ENCODE results near the gene MON2.
A peak's percentile ranks its signal among the peaks of the same experiment; 100 is the strongest.

MON2 gene

GRCh38 chr12:62622177-62622576, 155.6 kb downstream of the MON2 start:
- H3K36me3 ChIP-seq (ENCODE audit: control insufficient read depth, low read depth, low read length) = no peaks in the 10 kb centered on the region
- H3K4me1 ChIP-seq (ENCODE audit: control insufficient read depth, low read depth, low read length) = peaks cover 11% of the 10 kb centered on the region
- H3K9me3 ChIP-seq (ENCODE audit: control insufficient read depth, low read depth, low read length) = no peaks in the 10 kb centered on the region
- H3K27ac ChIP-seq (ENCODE audit: low read length) = no peak overlapping the region
- H3K9ac ChIP-seq (ENCODE audit: low read length) = no peak overlapping the region
- H3K4me3 ChIP-seq (ENCODE audit: low read length) = no peak overlapping the region
- H3K27me3 ChIP-seq (ENCODE audit: control insufficient read depth, insufficient read depth, low read length) = no peaks in the 10 kb centered on the region

- Histone ChIP-seq H3K36me3 (ENCODE audit: control insufficient read depth, low read depth, low read length) (no peaks in the 10 kb centered on the region), H3K9me3 (ENCODE audit: control insufficient read depth, low read depth, low read length) (no peaks in the 10 kb centered on the region), H3K9ac (ENCODE audit: low read length) (no peak overlapping the region), H3K27me3 (ENCODE audit: control insufficient read depth, insufficient read depth, low read length) (peaks cover 9% of the 10 kb centered on the region), H3K4me3 (ENCODE audit: low read length) (no peak overlapping the region), H3K4me1 (ENCODE audit: control insufficient read depth, low read depth, low read length) (peaks cover 27% of the 10 kb centered on the region), H3K27ac (ENCODE audit: low read length) (no peak overlapping the region)
These were observed 158.6 kb downstream of the MON2 start for GRCh38 chr12:62625228-62625627.

DNA sequence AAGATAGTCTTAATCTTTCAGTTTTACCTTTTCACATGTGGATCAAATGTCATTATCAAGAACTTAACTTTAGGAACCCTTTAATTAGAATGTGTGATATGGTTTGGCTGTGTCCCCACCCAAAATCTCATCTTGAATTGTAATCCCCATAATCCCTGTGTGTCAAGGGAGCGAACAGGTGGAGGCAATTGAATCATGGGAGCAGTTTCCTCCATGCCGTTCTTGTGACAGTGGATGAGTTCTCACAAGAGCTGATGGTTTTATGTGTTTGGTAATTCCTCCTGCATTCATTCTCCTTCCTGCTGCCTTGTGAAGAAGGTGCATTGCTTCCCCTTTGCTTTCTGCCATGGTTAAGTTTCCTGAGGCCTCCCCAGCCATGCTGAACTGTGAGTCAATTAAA, 160.6 kb downstream of the MON2 start:
- Histone ChIP-seq H3K4me1 (ENCODE audit: control insufficient read depth, low read depth, low read length) (peaks cover 33% of the 10 kb centered on the region), H3K4me3 (ENCODE audit: low read length) (no peak overlapping the region), H3K9ac (ENCODE audit: low read length) (no peak overlapping the region), H3K9me3 (ENCODE audit: control insufficient read depth, low read depth, low read length) (no peaks in the 10 kb centered on the region), H3K36me3 (ENCODE audit: control insufficient read depth, low read depth, low read length) (no peaks in the 10 kb centered on the region), H3K27me3 (ENCODE audit: control insufficient read depth, insufficient read depth, low read length) (peaks cover 29% of the 10 kb centered on the region), H3K27ac (ENCODE audit: low read length) (no peak overlapping the region)

- H3K4me3 ChIP-seq (ENCODE audit: low read length) = peak overlapping the region; percentile 2
- peaks cover 51% of the 10 kb centered on the region for H3K27me3 ChIP-seq (ENCODE audit: control insufficient read depth, insufficient read depth, low read length)
- H3K9me3 ChIP-seq (ENCODE audit: control insufficient read depth, low read depth, low read length) = no peaks in the 10 kb centered on the region
- H3K27ac ChIP-seq (ENCODE audit: low read length) = no peak overlapping the region
- no peaks in the 10 kb centered on the region for H3K36me3 ChIP-seq (ENCODE audit: control insufficient read depth, low read depth, low read length)
- peaks cover 40% of the 10 kb centered on the region for H3K4me1 ChIP-seq (ENCODE audit: control insufficient read depth, low read depth, low read length)
- H3K9ac ChIP-seq (ENCODE audit: low read length) = no peak overlapping the region
These were observed 162.8 kb downstream of the MON2 start for GRCh38 chr12:62629413-62629812.

DNA sequence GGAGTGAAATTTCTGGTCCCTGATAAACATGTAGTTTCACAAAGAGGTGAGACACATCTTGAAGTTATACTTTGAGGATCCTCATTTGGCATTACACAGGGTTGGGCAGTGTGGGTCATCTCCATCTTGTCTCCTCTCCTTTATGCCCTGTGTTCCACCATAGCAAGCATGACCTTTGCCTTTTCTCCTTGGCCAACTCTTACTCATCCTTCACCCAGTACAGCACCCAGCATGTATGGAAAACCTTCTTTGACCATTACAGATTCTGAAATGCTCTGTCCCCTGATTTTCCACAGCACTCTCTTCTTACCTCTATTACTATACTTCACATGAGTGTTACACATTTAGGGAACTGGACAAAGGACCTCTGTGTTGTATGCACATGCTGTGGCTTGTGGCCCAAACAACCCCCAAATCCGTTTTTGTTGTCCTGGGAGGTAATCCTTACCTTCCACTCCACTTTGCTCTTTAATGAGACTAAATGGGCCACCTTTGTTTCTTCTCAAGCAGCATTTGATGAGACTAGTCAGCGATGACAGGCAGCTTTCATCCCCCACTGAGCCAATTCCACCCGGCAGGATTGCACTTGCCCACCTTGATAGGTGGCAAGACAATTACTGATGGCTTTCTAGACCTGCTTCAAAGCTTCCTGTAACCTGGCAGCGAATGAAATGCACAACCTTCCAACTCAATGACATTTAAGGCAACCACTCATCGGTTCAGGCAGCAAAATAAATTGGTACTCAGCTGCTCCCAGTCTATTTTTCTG, 163.5 kb downstream of the MON2 start:
- H3K4me3 ChIP-seq (ENCODE audit: low read length) = peak overlapping the region; percentile 2
- H3K4me1 ChIP-seq (ENCODE audit: control insufficient read depth, low read depth, low read length) = peaks cover 40% of the 10 kb centered on the region
- no peak overlapping the region for H3K27ac ChIP-seq (ENCODE audit: low read length)
- no peak overlapping the region for H3K9ac ChIP-seq (ENCODE audit: low read length)
- no peaks in the 10 kb centered on the region for H3K36me3 ChIP-seq (ENCODE audit: control insufficient read depth, low read depth, low read length)
- peaks cover 53% of the 10 kb centered on the region for H3K27me3 ChIP-seq (ENCODE audit: control insufficient read depth, insufficient read depth, low read length)
- no peaks in the 10 kb centered on the region for H3K9me3 ChIP-seq (ENCODE audit: control insufficient read depth, low read depth, low read length)

- Histone ChIP-seq H3K27me3 (ENCODE audit: control insufficient read depth, insufficient read depth, low read length) (peaks cover 53% of the 10 kb centered on the region), H3K36me3 (ENCODE audit: control insufficient read depth, low read depth, low read length) (no peaks in the 10 kb centered on the region), H3K9ac (ENCODE audit: low read length) (peak overlapping the region; percentile 21), H3K4me1 (ENCODE audit: control insufficient read depth, low read depth, low read length) (peaks cover 40% of the 10 kb centered on the region), H3K27ac (ENCODE audit: low read length) (no peak overlapping the region), H3K4me3 (ENCODE audit: low read length) (peak overlapping the region; percentile 62), H3K9me3 (ENCODE audit: control insufficient read depth, low read depth, low read length) (no peaks in the 10 kb centered on the region)
These were observed 165.1 kb downstream of the MON2 start for GRCh38 chr12:62631471-62632410.

- peaks cover 42% of the 10 kb centered on the region for H3K4me1 ChIP-seq (ENCODE audit: control insufficient read depth, low read depth, low read length)
- peak overlapping the region; percentile 21 for H3K9ac ChIP-seq (ENCODE audit: low read length)
- peaks cover 53% of the 10 kb centered on the region for H3K27me3 ChIP-seq (ENCODE audit: control insufficient read depth, insufficient read depth, low read length)
- H3K36me3 ChIP-seq (ENCODE audit: control insufficient read depth, low read depth, low read length) = no peaks in the 10 kb centered on the region
- peak overlapping the region; percentile 62 for H3K4me3 ChIP-seq (ENCODE audit: low read length)
- H3K27ac ChIP-seq (ENCODE audit: low read length) = no peak overlapping the region
- no peaks in the 10 kb centered on the region for H3K9me3 ChIP-seq (ENCODE audit: control insufficient read depth, low read depth, low read length)
These were observed 165.8 kb downstream of the MON2 start for GRCh38 chr12:62632411-62632918.

DNA sequence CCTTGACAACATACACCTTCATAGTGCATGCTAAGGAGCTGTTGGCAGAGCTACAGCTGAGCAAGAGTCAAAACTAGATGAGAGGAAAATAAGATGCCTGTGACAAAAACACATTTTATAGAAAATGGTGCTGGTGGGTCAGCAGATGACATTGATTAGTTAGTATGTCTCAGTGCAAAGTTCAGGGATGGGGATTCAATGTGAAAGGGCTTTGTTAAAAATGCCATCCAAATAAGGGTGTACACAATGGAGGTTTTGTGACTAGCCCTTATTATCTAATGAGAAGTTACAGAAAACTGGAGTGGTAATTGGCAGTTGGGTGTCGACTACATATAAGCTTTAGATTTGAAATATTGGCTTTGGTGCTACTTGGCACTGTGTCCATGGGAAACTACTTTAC, 169.0 kb downstream of the MON2 start:
- no peak overlapping the region for H3K4me3 ChIP-seq (ENCODE audit: low read length)
- H3K4me1 ChIP-seq (ENCODE audit: control insufficient read depth, low read depth, low read length) = peaks cover 20% of the 10 kb centered on the region
- peaks cover 40% of the 10 kb centered on the region for H3K27me3 ChIP-seq (ENCODE audit: control insufficient read depth, insufficient read depth, low read length)
- H3K9ac ChIP-seq (ENCODE audit: low read length) = no peak overlapping the region
- no peaks in the 10 kb centered on the region for H3K36me3 ChIP-seq (ENCODE audit: control insufficient read depth, low read depth, low read length)
- H3K9me3 ChIP-seq (ENCODE audit: control insufficient read depth, low read depth, low read length) = no peaks in the 10 kb centered on the region
- no peak overlapping the region for H3K27ac ChIP-seq (ENCODE audit: low read length)

DNA sequence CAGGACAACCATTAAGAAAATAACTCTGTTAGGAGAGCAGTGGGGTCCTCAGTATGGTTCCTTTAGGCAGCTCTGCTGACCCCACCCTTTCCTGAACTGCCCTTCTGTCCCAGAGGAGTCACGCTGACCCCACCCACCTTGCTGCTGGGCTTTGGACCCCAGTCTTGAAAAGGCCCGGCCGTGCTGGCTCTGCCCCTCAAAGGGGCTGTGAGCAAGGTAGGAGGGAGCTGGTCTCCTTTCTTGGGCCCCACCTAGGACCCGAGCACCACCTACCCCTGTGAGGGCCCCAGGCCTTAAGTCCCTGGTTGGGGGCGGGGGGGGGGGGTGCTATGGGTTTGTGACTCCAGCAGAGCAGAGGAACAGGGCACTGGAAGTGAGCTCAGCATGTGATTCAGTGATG, 171.1 kb downstream of the MON2 start:
- Histone ChIP-seq H3K27me3 (ENCODE audit: control insufficient read depth, insufficient read depth, low read length) (peaks cover 19% of the 10 kb centered on the region), H3K9ac (ENCODE audit: low read length) (no peak overlapping the region), H3K4me1 (ENCODE audit: control insufficient read depth, low read depth, low read length) (peaks cover 17% of the 10 kb centered on the region), H3K27ac (ENCODE audit: low read length) (no peak overlapping the region), H3K4me3 (ENCODE audit: low read length) (no peak overlapping the region), H3K9me3 (ENCODE audit: control insufficient read depth, low read depth, low read length) (no peaks in the 10 kb centered on the region), H3K36me3 (ENCODE audit: control insufficient read depth, low read depth, low read length) (no peaks in the 10 kb centered on the region)

DNA sequence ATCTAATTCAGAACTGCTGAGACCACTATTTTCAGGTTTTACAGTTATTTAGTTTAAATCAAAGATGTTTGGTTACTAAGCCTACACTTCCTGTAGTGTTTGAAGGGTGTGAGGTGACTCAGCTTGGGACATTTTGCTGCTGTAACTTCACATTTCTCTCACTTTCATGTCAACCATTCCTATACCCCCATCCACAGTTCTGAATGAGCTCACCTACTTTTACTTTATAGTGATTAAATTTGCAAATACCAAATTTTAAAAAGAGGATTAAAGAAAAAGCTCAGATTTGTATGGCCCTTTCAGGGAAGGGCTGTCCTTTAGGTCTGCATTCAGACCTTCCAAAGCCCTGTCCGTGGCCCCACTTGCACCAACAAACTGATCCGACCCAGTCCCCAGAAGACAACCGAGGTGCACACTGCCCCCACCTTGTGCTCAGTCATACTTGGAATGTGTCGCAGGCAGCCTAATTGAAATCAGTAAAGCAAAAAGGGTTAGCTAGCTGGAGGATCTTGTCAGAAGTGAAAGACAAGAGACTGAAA, 174.4 kb downstream of the MON2 start:
- H3K4me1 ChIP-seq (ENCODE audit: control insufficient read depth, low read depth, low read length) = peaks cover 22% of the 10 kb centered on the region
- H3K36me3 ChIP-seq (ENCODE audit: control insufficient read depth, low read depth, low read length) = no peaks in the 10 kb centered on the region
- no peaks in the 10 kb centered on the region for H3K27me3 ChIP-seq (ENCODE audit: control insufficient read depth, insufficient read depth, low read length)
- H3K9ac ChIP-seq (ENCODE audit: low read length) = no peak overlapping the region
- H3K27ac ChIP-seq (ENCODE audit: low read length) = no peak overlapping the region
- no peaks in the 10 kb centered on the region for H3K9me3 ChIP-seq (ENCODE audit: control insufficient read depth, low read depth, low read length)
- H3K4me3 ChIP-seq (ENCODE audit: low read length) = no peak overlapping the region

DNA sequence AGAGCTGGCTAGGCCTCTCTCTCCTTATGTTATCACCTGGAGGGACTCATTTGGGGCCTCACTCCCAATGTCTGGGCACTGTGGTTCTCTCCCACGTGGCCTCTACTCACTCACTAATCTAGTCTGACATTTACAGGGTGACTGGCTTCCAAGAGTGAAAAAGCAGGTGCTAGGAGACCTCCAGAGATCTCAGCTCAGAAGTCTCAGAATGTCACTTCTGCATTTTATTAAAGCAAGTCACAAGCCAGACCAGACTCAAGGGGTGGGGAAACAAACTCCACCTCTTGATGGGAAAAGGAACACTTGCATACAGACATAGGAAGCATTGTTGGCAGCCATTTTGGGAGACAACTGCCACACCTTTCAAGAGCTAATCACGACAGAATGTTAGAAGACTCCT, 175.9 kb downstream of the MON2 start:
- Histone ChIP-seq H3K4me1 (ENCODE audit: control insufficient read depth, low read depth, low read length) (peaks cover 28% of the 10 kb centered on the region), H3K36me3 (ENCODE audit: control insufficient read depth, low read depth, low read length) (no peaks in the 10 kb centered on the region), H3K4me3 (ENCODE audit: low read length) (no peak overlapping the region), H3K9me3 (ENCODE audit: control insufficient read depth, low read depth, low read length) (no peaks in the 10 kb centered on the region), H3K27me3 (ENCODE audit: control insufficient read depth, insufficient read depth, low read length) (no peaks in the 10 kb centered on the region), H3K9ac (ENCODE audit: low read length) (no peak overlapping the region), H3K27ac (ENCODE audit: low read length) (no peak overlapping the region)
